Lower leg skin (tissue), 3 donors: ENCODE data around the gene SOX6.

Experiments used
- POLR2A ChIP-seq, 2 donors: fragments of 450-650 bp; IDR thresholded peaks; one replicate each; pipeline ENCODE4 v1.6.1; 2016 to 2017; ENCODE audit warnings: antibody characterized with exemption in 2 of 2, mild to moderate bottlenecking in 1 of 2, moderate library complexity in 1 of 2
- TF ChIP-seq, protein P1 (sequence below), 3 donors: fragments of 450-650 bp; IDR thresholded peaks; one replicate each; pipeline ENCODE4 v1.5.1; 2016; ENCODE audit warnings: antibody characterized with exemption in 3 of 3, mild to moderate bottlenecking in 3 of 3, moderate library complexity in 2 of 3

DNA sequence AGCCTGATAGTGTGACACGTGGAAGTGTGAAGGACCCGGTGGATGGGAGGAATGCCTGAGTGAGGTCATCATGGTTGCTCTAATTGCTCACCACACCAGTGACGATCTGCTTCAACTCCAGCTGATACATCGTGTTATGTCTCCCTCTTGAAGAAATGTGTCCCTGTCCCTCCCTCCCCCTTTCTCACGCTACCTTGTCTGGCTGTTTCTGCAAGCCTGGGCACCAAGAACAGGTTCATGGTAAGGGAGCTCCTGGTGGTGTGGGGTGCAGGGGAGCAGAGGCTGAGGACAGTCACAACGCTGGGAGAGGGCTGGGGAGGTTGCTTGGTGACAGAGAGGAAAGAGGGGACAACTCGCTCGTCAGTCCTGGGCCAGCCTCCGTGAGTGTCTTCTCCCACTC is 413.4 kb downstream of the SOX6 start:
- TF ChIP-seq, protein P1, sequence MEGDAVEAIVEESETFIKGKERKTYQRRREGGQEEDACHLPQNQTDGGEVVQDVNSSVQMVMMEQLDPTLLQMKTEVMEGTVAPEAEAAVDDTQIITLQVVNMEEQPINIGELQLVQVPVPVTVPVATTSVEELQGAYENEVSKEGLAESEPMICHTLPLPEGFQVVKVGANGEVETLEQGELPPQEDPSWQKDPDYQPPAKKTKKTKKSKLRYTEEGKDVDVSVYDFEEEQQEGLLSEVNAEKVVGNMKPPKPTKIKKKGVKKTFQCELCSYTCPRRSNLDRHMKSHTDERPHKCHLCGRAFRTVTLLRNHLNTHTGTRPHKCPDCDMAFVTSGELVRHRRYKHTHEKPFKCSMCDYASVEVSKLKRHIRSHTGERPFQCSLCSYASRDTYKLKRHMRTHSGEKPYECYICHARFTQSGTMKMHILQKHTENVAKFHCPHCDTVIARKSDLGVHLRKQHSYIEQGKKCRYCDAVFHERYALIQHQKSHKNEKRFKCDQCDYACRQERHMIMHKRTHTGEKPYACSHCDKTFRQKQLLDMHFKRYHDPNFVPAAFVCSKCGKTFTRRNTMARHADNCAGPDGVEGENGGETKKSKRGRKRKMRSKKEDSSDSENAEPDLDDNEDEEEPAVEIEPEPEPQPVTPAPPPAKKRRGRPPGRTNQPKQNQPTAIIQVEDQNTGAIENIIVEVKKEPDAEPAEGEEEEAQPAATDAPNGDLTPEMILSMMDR (IDR thresholded peaks at IDR 0.05): no peak
- no peak for TF ChIP-seq POLR2A (IDR thresholded peaks at IDR 0.05)
